GM21619 (cell line): ENCODE measurements around the gene TLCD3B.
A peak's percentile ranks its signal among the peaks of the same experiment; 100 is the strongest.

Experiments used
- ATAC-seq: cut with Tn5 transposase; IDR thresholded peaks from one replicate; pipeline ENCODE4 v1.9.1; 2021; ENCODE audit not compliant: unreplicated experiment

The TLCD3B gene

DNA sequence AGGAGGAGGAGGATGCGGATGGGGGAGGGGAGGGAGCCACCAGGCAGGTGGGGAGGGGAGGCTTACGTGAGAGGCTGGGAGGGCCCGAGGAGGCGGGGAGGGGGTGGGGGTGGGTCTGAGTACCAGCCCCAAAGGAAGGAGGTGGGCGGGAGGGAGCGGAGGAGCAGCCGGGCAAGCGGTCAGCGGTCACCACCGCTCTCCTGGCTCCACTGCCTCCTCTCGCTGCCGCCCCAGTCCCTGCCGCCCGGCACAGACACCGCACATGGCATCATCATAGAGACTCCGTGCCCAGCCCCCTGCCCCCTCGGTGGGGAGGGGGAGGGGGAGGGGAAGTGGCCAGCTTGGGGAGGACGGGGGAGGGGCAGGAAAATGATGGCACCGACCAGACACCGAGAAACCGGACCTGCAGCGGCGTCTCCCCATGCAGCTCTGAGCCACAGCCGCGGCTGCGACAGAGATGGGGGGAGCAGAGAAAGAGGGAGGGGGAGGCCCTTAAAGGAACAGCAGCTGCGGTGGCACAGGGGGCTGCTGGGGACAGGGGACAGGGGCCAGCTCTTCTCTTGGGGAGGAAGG lies at the start of gene TLCD3B:
Gene TLCD3B, minus strand, starts transcription at position 431 of the 573 bp plus-strand sequence. CDS start 744 bp downstream, outside the sequence.
- no peak for ATAC-seq

- no peak for ATAC-seq
Observed at GRCh38 chr16:30079480-30079879, 48.4 kb upstream of the TLCD3B start.

DNA sequence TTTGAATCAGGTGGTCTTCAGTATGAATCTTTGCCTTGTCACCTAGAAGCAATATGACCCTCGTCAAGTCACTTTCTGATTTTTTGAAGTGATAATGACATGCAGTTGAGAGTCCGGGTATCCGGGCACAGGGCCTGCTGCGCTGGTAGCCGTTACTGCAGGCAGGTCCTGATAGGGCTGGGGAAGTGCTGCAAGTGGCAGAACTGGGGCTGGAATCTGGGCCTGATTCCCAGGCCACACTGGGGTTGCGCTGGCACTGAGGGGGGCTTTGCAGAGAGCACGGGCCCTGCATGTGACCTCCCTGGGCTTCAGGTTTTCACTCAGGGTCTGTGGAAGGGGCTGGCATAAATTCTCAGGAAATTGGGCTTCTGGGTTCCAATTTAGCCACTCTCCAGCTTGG lies 47.7 kb upstream of the TLCD3B start:
- no peak for ATAC-seq

GRCh38 chr16:30077656-30078055 lies 46.6 kb upstream of the TLCD3B start:
- no peak for ATAC-seq

DNA sequence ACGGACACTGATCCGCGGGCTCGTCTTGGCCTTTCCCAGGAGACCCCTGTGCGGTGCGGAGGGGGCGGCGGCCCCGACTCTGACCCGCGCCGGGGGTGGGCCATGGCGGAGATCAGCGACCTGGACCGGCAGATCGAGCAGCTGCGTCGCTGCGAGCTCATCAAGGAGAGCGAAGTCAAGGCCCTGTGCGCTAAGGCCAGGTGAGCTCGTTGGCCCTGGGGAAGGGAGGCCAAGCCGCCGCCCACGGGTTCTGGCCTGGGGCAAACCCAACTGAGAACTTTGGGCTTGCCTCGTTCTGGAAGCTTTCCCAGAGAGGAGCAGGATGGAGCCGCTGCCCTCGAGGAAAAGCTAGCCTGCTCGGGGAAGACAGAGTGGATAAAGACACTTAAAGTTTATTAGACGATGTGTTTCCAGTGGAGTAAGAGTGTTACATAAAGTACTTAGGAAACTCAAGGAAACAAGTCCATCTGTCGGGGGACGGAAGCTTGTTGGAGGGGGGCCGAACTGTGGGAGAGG lies 45.3 kb upstream of the TLCD3B start:
- peak; percentile 33 for ATAC-seq

DNA sequence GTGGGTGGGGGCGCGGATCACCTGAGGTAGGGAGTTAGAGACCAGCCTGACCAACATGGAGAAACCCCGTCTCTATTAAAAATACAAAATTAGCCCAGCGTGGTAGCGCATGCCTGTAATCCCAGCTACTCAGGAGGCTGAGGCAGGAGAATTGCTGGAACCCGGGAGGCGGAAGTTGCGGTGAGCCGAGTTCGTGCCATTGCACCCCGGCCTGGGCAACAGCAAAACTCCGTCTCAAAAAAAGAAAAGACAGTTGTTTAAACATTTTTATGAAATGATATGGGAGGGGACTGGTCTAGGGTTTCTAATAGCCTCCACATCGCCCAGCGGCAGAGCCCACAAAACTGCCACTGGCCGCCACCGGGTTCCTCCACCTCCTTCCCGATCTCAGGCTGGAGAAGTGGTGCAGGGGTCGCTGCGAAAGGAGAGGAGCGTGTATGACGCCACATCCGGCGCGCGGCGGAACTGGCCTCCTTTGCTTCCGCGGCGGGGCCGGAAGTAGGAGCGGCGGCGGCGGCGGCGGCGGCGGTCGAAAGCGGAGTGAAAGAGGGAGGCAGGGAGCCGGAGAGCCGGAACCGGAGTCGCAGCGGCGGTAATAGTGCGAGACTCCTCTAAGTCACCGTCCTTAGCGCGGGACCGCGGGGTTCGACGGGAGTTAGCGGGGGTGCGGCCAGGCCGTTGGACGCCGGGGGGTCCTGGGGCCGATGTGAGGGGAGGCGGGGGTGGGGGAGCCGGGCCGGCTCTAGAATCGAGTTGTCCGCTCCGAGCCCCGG lies 44.6 kb upstream of the TLCD3B start, which contains the start of gene PPP4C:
Gene PPP4C, plus strand, starts transcription at position 492 of the 773 bp plus-strand sequence. CDS start 384 bp downstream, outside the sequence.
- peak; percentile 76 for ATAC-seq

- ATAC-seq = no peak
Observed at GRCh38 chr16:30070490-30070889, 39.4 kb upstream of the TLCD3B start.

DNA sequence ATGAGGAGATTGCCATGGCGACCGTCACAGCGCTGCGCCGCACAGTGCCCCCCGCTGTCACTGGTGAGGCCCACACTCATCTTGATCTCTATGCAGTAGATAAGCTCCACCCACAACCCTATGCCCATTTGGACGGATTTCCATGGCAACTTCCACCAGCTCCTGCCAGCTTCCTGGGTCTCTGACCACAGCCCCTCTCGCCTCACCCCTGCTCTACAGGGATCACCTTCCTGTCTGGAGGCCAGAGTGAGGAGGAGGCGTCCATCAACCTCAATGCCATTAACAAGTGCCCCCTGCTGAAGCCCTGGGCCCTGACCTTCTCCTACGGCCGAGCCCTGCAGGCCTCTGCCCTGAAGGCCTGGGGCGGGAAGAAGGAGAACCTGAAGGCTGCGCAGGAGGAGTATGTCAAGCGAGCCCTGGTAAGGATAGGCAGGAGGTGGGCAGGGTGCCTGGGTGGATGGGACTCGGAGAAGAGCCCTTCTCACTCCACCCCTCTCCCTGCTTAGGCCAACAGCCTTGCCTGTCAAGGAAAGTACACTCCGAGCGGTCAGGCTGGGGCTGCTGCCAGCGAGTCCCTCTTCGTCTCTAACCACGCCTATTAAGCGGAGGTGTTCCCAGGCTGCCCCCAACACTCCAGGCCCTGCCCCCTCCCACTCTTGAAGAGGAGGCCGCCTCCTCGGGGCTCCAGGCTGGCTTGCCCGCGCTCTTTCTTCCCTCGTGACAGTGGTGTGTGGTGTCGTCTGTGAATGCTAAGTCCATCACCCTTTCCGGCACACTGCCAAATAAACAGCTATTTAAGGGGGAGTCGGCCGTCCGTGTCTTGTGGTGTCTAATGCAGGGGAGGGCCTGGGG lies 38.8 kb upstream of the TLCD3B start:
- no peak for ATAC-seq

- ATAC-seq = no peak
Observed at GRCh38 chr16:30068750-30069610, 37.9 kb upstream of the TLCD3B start.

DNA sequence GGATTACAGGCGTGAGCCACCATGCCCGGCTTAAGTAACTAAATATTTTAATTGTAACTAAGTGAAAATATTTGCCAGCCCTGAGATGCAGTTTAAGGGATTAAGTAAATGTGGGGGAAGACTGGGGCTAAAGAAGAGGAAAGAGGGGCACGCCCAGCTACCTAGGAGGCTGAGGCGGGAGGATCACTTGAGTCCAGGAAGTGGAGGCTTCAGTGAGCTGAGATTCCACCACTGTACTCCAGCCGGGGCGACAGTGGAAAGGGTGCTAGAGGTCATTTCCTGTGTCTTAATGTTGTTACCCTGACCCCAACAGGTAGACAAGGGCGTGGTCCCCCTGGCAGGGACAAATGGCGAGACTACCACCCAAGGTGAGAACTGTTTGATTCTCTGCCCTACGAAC lies 37.3 kb upstream of the TLCD3B start:
- ATAC-seq = no peak

DNA sequence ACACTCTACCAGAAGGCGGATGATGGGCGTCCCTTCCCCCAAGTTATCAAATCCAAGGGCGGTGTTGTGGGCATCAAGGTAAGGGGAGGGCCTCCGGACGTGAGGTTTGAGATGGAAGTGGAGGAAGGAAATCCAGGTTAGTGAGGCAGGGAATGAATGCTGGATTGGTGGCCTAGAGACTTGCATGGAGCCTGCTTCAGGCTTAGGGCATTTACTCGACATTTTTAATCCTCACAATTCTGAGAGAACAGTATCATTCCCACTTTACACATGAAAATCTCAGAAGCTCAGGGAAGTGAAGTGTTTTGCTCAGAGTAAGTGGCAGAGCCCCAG lies 36.5 kb upstream of the TLCD3B start:
- no peak for ATAC-seq

GRCh38 chr16:30066761-30067583 lies 35.9 kb upstream of the TLCD3B start:
- no peak for ATAC-seq

DNA sequence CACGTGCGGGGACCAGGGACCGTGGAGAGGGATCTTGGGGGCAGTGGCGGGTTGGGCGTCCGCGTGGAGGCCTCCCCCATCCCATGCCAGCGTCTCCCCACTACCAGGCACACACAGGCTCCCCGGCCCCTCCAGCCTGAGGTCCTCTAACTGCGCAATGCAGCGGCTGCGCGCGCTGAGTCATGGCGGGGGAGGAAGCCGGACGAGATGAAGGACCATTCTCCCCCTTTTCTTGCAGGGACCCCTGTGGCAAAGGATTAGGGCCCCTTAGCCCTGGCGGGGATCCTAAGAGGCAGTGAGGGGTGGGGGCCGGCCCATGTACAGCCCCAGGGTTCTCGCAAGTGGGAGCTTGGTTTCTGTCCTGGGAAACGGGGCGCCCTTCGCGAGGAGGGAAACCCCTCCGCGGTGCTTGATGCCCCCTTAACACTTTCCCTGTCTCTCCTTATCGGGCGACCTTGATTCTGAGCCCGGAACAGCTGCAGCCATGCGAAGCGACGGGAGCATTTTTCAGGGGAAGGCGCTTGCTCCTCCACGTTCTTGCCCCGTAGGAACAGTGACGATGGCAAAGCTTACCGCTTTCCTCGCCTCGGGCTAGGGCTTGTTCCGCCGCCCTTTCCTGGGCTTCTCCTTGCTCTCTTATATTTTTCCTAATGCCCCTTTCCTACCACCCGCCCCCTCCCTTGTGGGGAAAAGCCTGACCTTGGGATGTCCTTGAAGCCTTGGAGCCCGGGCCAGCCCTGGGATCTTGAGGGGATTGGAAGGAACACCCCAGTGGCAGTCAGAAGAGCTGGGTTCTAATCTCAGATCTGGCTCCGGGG lies 35.1 kb upstream of the TLCD3B start:
- no peak for ATAC-seq

GRCh38 chr16:30065102-30065942 lies 34.3 kb upstream of the TLCD3B start, which contains the start of gene ALDOA:
TSS of gene ALDOA (plus strand) at chr16:30065760. CDS start at chr16:30066898, 1,138 bp downstream.
- peak; percentile 66 for ATAC-seq

GRCh38 chr16:30064729-30065101 lies 33.6 kb upstream of the TLCD3B start:
- no peak for ATAC-seq

DNA sequence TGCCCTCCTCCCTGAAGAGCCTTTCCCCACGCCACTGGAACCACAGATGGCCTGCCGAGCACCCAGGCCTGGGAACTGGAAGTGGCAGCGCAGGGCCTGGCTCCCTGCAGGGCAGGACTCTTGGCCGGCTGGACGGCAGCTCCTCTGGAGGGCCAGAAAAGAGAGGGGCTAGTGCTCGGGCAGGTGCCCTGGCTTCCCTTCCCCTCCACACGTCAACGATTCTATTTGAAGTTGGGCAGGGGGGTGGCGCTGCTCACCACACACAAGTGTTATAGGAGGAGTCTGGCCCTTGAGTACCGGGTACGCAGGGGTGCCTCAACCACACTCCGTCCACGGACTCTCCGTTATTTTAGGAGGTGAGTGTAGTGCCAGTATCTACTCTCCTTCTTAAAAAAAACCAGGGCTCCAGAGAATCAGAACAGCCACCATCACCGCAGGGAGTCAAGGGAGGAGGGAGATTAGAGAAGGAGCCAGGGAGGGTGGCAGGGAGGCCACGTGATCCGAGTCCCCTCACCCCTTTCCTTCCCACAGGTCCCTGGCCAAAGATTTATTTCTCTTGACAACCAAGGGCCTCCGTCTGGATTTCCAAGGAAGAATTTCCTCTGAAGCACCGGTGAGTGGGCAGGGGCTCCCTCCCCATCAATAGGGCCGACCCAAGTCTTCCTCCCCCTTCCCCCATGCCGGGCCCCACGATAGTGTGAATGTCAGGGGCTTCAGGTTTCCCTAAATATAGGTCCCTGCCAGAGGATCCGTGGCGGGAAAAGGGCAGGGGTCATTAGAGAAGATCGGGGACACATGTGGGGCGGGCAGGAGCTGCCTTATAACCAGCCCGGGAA lies 33.0 kb upstream of the TLCD3B start:
- no peak for ATAC-seq

DNA sequence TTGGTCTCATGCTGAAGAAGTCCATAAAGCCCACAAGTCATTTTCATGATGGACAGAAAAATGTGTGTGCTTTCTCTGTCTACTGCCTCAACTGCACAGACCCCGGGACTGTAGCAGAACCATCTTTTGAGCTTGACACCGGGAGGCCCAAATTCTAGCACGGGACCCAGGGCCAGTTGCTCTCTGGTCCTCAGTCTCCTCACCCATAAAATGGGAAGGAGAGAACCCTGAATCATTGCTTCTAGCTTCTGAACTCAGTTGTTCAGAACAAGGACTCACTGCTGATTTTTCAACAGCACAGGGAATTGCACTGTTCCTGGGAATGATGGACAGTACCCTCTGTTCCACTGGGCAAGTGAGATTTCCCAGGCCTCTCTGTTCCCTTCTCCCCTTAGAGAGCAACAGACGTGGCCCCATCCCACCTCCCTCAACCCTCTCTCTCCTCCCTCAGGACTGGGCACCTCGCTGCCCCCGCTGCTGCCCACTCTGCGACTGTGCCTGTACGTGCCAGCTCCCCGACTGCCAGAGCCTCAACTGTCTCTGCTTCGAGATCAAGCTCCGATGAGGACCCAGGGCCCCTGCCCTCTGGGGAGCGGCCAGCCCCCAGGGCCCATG lies 32.3 kb upstream of the TLCD3B start:
- no peak for ATAC-seq
